Esophagus muscularis mucosa (tissue), 4 donors: Measurements from ENCODE around the gene E2F2. TPM values are rescaled to one million over a fixed set of nuclear protein-coding genes. Genes with fewer than 3 reads are reported as not detected.
"Not testable (repeated sequence)": the region's sequence is repeated elsewhere in the genome, so short reads cannot be mapped to it uniquely, and the experiment has no call there.

ENCODE experiments used
- DNase-seq: peaks from one replicate; pipeline ENCODE4 v3.0.0-alpha.2; 2017; ENCODE audit errors: extremely low spot score
- H3K27ac ChIP-seq, 4 donors: fragments of 200-600 bp; sonication (generic); replicated peaks in 1 of 4; 1 replicate in 3 of 4; 2 replicates in 1 of 4; pipeline ENCODE4 v1.5.1; 2016 to 2019; ENCODE audit warnings: mild to moderate bottlenecking in 1 of 4
- H3K27me3 ChIP-seq, 4 donors: fragments of 200-600 bp; sonication (generic); one replicate each; pipeline versions ENCODE4 v1.5.1 to v1.6.0; 2016 to 2019
- H3K36me3 ChIP-seq, 4 donors: fragments of 200-600 bp; sonication (generic); one replicate each; pipeline ENCODE4 v1.5.1; 2016 to 2019
- H3K4me1 ChIP-seq, 4 donors: fragments of 200-600 bp; sonication (generic); one replicate each; pipeline ENCODE4 v1.5.1; 2016 to 2019
- H3K4me3 ChIP-seq, 4 donors: fragments of 200-600 bp; sonication (generic); 1 replicate in 2 of 4; 2 replicates in 2 of 4; pipeline ENCODE4 v1.5.1; 2016 to 2019; ENCODE audit warnings: mild to moderate bottlenecking in 4 of 4, moderate library complexity in 1 of 4
- H3K9me3 ChIP-seq, 4 donors: fragments of 200-600 bp; sonication (generic); 1 replicate in 3 of 4; 2 replicates in 1 of 4; pipeline ENCODE4 v1.5.1; 2016 to 2019
- CTCF ChIP-seq, 3 experiments: fragments of 200-600 bp in 2 of 3; fragments of 450-650 bp in 1 of 3; sonication (generic) in 2 of 3; IDR thresholded peaks; one replicate each; pipeline ENCODE4 v1.5.1; 2017 to 2019; ENCODE audit warnings: antibody characterized with exemption in 3 of 3, mild to moderate bottlenecking in 2 of 3, moderate library complexity in 1 of 3
- EP300 ChIP-seq: sonication (generic); formaldehyde crosslinking; IDR thresholded peaks from one replicate; pipeline ENCODE4 v1.6.1; 2017; ENCODE audit warnings: antibody characterized with exemption
- POLR2A ChIP-seq: fragments of 450-650 bp; IDR thresholded peaks from one replicate; pipeline ENCODE4 v1.6.1; 2017; ENCODE audit warnings: antibody characterized with exemption, moderate library complexity, mild to moderate bottlenecking, low read depth
- POLR2AphosphoS5 ChIP-seq, 2 donors: sonication (generic); formaldehyde crosslinking; IDR thresholded peaks; one replicate each; pipeline ENCODE4 v1.6.1; 2017; ENCODE audit warnings: antibody characterized with exemption in 2 of 2
- WGBS: methylation state at CpG from one replicate; pipeline ENCODE4 v1.1.5; 2018; 5-methylcytosine and 5-hydroxymethylcytosine counted together
- intact Hi-C: fragments of 100-400 bp; cut with DNase I; formaldehyde crosslinking; loops from one replicate; pipeline ENCODE4 v1.15.1; 2023
- total RNA-seq, 4 donors: library from RNA; depleted of rRNA; stranded (reverse); fragments of >200 nt; gene quantifications; one replicate each; pipeline versions ENCODE4 v1.1.0 to v1.2.1, GENCODE V29; 2016

The E2F2 gene
- total RNA-seq, 4 donors from 2014 or later: 0.11 to 0.26 (median 0.17) TPM; not detected in 1

- TF ChIP-seq POLR2A (no peak), EP300 (no peak), POLR2AphosphoS5 (IDR thresholded peaks at IDR 0.05) (no peak), CTCF (IDR thresholded peaks at IDR 0.05) (no peak)
- H3K4me1 ChIP-seq: peaks cover 10 to 30% (median 15%) of the 10 kb centered on the region in 4 donors
- H3K27ac ChIP-seq: no peak overlapping the region
- no peaks in the 10 kb centered on the region for H3K9me3 ChIP-seq
- no peak for DNase-seq
- 87% methylated on average over 8 of the region's 8 CpGs for WGBS
- H3K27me3 ChIP-seq: no peaks in the 10 kb centered on the region
- H3K36me3 ChIP-seq: no peaks in the 10 kb centered on the region
- H3K4me3 ChIP-seq: no peak overlapping the region
- intact Hi-C loops: no loop called here
These were observed 16.0 kb upstream of the E2F2 start for GRCh38 chr1:23546897-23547584.

- WGBS: 92% methylated on average over 9 of the region's 9 CpGs
- no peak overlapping the region for H3K27ac ChIP-seq
These were observed 14.8 kb upstream of the E2F2 start for GRCh38 chr1:23545851-23546250.

GRCh38 chr1:23544444-23545389, 13.7 kb upstream of the E2F2 start:
- Histone ChIP-seq H3K27me3 (no peaks in the 10 kb centered on the region), H3K36me3 (no peaks in the 10 kb centered on the region), H3K27ac (no peak overlapping the region), H3K9me3 (no peaks in the 10 kb centered on the region), H3K4me1 (peaks cover 10 to 23% (median 19%) of the 10 kb centered on the region in 4 donors), H3K4me3 (no peak overlapping the region)
- 25% methylated on average over 6 of the region's 8 CpGs for WGBS
- DNase-seq: no peak
- peak; percentile 91 to 98 (median 93) for TF ChIP-seq CTCF (IDR thresholded peaks at IDR 0.05)
- TF ChIP-seq POLR2AphosphoS5 (IDR thresholded peaks at IDR 0.05): peak in 1 of 2 donors; percentile 56
- TF ChIP-seq EP300: no peak
- intact Hi-C loops: loop anchor here (1.0 kb wide), 1 partner anchor 94 kb away; no protein-coding TSS in a partner anchor

More at GRCh38 chr1:23545851-23546250, 14.8 kb upstream of the E2F2 start:
- H3K36me3 ChIP-seq: no peaks in the 10 kb centered on the region
- DNase-seq: no peak
- H3K27me3 ChIP-seq: no peaks in the 10 kb centered on the region
- no peak for TF ChIP-seq POLR2A
- no peak for TF ChIP-seq EP300
- TF ChIP-seq POLR2AphosphoS5 (IDR thresholded peaks at IDR 0.05): no peak
- TF ChIP-seq CTCF (IDR thresholded peaks at IDR 0.05): no peak
- H3K4me3 ChIP-seq: no peak overlapping the region
- no peaks in the 10 kb centered on the region for H3K9me3 ChIP-seq
- intact Hi-C loops: no loop called here
- peaks cover 10 to 21% (median 15%) of the 10 kb centered on the region in 4 donors for H3K4me1 ChIP-seq

GRCh38 chr1:23543707-23544443, 12.8 kb upstream of the E2F2 start:
- peaks cover 10 to 26% (median 24%) of the 10 kb centered on the region in 4 donors for H3K4me1 ChIP-seq
- H3K27ac ChIP-seq: no peak overlapping the region
- no peaks in the 10 kb centered on the region for H3K9me3 ChIP-seq
- 85% methylated on average over 8 of the region's 8 CpGs for WGBS
- DNase-seq: no peak
- no peak overlapping the region for H3K4me3 ChIP-seq
- no peaks in the 10 kb centered on the region for H3K36me3 ChIP-seq
- TF ChIP-seq POLR2A (no peak), CTCF (IDR thresholded peaks at IDR 0.05) (no peak), POLR2AphosphoS5 (IDR thresholded peaks at IDR 0.05) (no peak), EP300 (no peak)
- H3K27me3 ChIP-seq: no peaks in the 10 kb centered on the region
- intact Hi-C loops: loop anchor here (1.0 kb wide), 1 partner anchor 94 kb away; no protein-coding TSS in a partner anchor

GRCh38 chr1:23542940-23543339, 11.9 kb upstream of the E2F2 start:
- WGBS: 87% methylated on average over 5 of the region's 5 CpGs
- peaks cover 5 to 26% (median 18%) of the 10 kb centered on the region in 4 donors for H3K4me1 ChIP-seq
- DNase-seq, H3K9me3 ChIP-seq, intact Hi-C loops, H3K27me3 ChIP-seq, H3K4me3 ChIP-seq, H3K27ac ChIP-seq, H3K36me3 ChIP-seq: not testable (repeated sequence)
